ENCODE data around the gene LRRC4B.
A peak's percentile ranks its signal among the peaks of the same experiment; 100 is the strongest.

Gene LRRC4B

DNA sequence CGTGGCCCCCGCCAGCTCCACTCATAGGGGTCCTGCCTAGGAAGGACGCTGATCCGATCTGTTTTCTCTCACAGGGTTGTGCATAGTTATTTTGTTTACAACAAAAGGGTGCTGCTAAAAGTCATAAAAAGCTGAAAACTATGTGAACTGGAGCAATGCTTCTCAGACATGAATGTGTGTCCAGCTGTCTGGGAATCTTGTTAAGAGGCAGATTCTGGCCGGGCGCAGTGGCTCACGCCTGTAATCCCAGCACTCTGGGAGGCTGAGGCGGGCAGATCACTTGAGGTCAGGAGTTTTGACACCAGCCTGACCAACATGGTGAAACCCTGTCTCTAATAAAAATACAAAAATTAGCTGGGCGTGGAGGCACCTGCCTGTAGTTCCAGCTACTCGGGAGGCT, 8.6 kb downstream of the LRRC4B start:
- no peak for TF ChIP-seq ZFX (IDR thresholded peaks at IDR 0.05)
- TF ChIP-seq, protein P1, sequence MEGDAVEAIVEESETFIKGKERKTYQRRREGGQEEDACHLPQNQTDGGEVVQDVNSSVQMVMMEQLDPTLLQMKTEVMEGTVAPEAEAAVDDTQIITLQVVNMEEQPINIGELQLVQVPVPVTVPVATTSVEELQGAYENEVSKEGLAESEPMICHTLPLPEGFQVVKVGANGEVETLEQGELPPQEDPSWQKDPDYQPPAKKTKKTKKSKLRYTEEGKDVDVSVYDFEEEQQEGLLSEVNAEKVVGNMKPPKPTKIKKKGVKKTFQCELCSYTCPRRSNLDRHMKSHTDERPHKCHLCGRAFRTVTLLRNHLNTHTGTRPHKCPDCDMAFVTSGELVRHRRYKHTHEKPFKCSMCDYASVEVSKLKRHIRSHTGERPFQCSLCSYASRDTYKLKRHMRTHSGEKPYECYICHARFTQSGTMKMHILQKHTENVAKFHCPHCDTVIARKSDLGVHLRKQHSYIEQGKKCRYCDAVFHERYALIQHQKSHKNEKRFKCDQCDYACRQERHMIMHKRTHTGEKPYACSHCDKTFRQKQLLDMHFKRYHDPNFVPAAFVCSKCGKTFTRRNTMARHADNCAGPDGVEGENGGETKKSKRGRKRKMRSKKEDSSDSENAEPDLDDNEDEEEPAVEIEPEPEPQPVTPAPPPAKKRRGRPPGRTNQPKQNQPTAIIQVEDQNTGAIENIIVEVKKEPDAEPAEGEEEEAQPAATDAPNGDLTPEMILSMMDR (conservative IDR thresholded peaks at IDR 0.05): no peak

DNA sequence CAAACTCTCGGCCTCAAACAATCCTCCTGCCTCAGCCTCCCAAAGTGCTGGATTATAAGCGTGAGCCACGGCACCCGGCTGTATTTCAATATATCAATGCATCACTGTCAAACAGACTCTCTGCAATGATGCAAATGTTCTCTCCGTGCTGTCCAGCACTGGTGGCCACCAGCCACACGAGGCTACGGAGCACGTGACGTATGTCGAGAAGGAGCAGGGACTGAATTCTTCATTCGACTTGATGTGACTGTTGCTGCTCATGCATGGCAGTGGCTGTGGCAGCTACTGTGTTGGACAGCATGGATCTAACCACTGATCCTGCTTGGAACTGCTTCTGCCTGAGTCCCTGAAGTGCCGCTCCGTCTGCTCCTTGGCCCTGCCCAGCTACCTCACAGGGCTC, 9.8 kb downstream of the LRRC4B start:
- TF ChIP-seq, protein P1 (conservative IDR thresholded peaks at IDR 0.05): no peak
- TF ChIP-seq ZFX (IDR thresholded peaks at IDR 0.05): no peak
- no peak overlapping the region for H3K27ac ChIP-seq

More for the DNA sequence above, 8.6 kb downstream of the LRRC4B start:
- no peak overlapping the region for H3K27ac ChIP-seq

DNA sequence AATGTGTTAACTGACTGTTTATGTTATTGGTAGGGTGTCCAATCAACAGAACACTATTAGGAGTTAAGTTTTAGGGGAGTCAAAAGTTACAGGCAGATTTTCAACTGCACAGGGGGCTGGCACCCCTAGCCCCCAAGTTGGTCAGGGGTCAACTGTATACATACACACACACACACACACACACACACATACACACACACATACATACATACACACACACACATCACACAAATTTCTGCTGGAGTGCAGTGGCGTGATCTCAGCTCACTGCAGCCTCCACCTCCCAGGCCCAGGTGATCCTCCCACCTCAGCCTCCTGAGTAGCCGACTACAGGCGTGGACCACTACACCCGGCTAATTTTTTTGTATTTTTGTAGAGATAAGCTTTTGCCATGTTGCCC, 10.2 kb downstream of the LRRC4B start:
- TF ChIP-seq, protein P1 (conservative IDR thresholded peaks at IDR 0.05): no peak
- no peak for TF ChIP-seq ZFX (IDR thresholded peaks at IDR 0.05)
- no peak overlapping the region for H3K27ac ChIP-seq

DNA sequence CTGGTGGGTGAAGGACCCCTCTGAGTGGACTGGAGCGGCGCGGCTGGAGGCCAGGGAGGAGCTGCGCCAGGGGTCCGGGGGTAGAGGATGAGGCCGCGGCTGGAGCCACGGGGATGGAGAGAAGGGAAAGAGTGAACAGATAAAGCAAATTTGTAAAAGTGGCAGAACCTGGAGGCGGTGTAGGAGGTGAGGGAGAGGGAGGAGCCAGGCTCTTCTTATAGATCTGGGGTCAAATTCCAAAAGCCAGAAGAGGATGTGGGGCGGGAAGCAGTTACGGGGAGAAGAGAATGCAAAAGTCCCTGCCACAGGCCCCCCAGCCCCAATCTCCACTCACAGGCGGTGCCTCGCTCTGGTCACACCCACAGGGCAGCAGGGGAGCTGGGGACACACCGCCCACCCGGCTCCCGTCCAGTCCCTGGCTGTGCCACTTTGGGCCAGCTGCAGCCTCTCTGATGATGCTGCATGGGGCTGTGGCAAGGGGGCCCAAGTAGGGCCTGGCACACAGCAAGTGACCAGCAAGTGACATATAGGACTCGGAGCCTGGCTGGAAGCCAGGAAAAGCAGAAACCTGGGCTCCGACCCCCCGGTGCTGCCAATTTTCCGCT, 11.1 kb downstream of the LRRC4B start:
- TF ChIP-seq, protein P1 (conservative IDR thresholded peaks at IDR 0.05): no peak; the same call in 1 of the 2 replicates
- no peak for TF ChIP-seq ZFX (IDR thresholded peaks at IDR 0.05)
- H3K27ac ChIP-seq: no peak overlapping the region

DNA sequence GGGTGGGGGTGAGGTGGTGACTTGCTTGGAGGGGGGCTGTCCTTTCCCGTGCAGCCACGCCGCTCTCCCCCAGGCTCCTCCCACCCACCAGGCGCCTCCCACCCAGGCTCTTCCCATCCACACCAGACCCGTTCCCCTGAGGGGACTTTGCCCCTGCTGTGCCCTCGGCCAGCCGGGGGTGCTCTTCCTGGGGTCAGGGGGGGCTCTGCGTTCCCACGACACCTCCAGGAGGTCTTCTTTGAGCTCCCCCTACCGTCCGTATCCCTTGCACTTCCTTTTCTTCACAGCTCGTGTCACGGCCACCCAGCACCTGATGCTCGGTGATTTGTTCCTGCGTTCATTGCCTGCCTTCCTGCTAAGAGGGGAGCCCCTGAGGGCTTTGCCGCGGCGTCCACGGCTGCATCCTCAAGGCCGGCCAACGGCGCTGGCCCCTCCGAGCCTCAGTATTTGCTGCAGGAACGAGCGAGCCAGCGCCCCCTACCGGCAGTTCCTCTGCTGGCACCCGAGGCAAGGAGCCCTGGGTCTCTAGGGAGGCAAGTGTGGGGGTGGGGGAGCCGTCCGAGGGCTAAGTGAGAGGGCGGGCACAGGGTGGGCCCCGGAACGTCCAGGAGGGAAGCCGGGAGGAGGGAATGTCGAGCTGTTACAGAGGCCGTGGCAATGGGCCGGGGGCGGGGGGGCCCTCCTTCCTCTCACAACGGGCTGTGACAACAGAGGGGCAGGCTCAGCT, 11.8 kb downstream of the LRRC4B start:
- H3K27ac ChIP-seq: no peak overlapping the region
- TF ChIP-seq, protein P1 (conservative IDR thresholded peaks at IDR 0.05): peak; percentile 98
- no peak for TF ChIP-seq ZFX (IDR thresholded peaks at IDR 0.05)

DNA sequence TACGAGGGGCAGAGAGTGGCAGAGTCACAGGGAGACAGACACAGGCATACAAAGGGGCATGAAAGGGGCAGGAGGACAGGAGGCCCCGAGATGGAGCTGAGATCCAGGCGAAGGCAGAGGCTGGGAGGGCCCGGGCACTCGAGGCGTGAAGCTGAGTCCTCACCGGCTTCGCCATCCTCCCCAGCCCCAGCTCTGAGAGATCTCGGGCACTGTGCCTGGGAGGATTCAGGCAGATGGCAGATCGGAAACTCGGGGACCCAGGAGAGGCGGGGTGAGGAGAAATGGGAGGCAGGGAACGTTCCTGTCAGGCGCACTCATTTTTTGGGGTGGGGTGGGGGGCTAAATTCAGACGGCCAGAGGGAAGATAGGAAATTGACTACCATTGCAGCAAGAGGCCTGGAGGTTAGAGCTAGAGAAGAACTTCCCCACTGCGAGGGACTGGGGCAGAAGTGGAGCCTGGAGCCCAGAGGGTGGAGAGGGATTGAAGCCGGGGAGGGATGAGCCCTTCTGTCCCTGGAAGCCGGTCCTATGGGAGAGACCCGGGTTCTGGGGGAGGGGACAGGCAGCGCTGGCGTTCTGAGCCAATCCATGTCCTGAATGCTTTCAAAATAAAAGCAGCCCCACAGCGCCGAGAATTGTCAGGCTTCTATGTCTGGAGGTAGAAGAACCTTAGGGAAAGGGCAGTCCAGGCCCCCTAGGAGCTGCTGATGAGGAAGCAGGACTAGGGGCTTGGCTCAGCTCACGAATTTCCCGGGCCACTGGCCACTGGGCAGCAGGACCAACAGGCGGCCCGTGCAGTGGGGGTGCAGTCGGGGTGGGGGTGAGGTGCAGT, 12.6 kb downstream of the LRRC4B start:
- TF ChIP-seq ZFX (IDR thresholded peaks at IDR 0.05): no peak
- TF ChIP-seq, protein P1 (conservative IDR thresholded peaks at IDR 0.05): no peak
- no peak overlapping the region for H3K27ac ChIP-seq

DNA sequence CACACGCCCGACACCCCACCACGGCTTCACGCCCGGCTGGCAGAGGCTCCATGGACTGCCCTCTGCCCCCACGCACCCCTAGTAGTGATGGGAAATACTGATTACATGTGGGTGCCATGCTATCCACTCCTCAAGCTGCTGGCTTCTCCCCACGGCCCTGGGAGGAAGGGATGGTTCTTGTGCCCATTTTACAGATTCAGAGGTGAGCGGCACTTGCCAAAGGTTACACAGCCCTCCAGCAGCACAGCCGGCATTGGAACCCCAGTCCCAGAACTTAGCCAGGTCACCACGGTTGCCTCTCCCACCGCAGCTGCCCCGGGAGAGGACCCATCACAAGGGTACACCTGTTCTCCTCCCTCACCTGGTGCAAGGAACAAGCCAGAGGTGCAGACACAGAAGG, 13.2 kb downstream of the LRRC4B start:
- H3K27ac ChIP-seq: no peak overlapping the region
- TF ChIP-seq, protein P1 (conservative IDR thresholded peaks at IDR 0.05): no peak
- no peak for TF ChIP-seq ZFX (IDR thresholded peaks at IDR 0.05)

Measured in C4-2B (cell line).